Hematopoietic multipotent progenitor cell (in vitro differentiated cells): Measurements from ENCODE around the gene ZNF112. TPM values are rescaled to one million over a fixed set of nuclear protein-coding genes. Genes with fewer than 3 reads are reported as not detected.
"Not testable (repeated sequence)": the region's sequence is repeated elsewhere in the genome, so short reads cannot be mapped to it uniquely, and the experiment has no call there.

Experiments
- DNase-seq, 3 donors: peaks; one replicate each; pipeline ENCODE4 v3.0.0-alpha.2; 2011 to 2015; ENCODE audit warnings: low read depth in 2 of 3, low spot score in 2 of 3
- total RNA-seq: library from RNA; depleted of rRNA; stranded (reverse); fragments of >200 nt; gene quantifications from one replicate; pipeline ENCODE4 v1.2.3, GENCODE V29; 2012

The ZNF112 gene
- 1.1 TPM for total RNA-seq

DNA sequence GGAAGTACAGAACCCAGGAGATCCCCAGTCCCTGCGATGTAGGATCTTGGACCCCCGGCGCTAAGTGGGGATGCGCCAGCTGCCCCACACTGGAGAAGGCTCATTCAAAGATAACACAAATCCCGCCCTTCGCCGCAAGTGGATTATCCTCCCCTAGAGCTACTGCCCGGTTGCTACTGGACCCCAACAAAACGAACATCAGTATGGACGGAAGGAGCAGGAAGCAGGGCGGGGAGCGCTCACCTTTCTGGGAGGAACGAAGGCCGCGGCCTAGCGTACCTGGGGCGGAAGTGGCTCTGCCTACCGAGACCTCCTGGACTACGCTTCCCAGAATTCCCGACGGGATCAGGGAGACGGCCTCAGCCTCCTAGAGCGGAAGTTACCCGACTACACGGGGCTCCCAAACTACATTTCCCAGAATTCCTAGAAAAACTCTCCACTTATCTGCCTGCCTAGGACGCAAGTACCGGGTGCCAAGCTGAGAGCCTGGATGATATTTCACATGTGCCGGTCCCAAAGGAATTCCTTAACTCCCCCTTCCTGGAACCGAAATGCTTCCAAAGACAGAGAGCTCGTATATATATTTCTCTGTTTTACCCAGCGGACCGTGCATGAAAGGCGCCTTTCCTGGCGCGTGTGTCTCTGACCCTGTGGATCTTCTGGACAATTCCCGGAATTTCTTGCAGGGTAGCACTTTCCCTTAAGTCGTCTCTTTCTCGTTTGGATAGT, at the start of gene ZNF112:
Gene ZNF112 (minus strand): TSS at position 298 of the 729 bp plus-strand sequence. CDS start 16,141 bp downstream, outside the sequence.
- DNase-seq = peak in 2 of 3 donors; percentile 65 to 78

DNA sequence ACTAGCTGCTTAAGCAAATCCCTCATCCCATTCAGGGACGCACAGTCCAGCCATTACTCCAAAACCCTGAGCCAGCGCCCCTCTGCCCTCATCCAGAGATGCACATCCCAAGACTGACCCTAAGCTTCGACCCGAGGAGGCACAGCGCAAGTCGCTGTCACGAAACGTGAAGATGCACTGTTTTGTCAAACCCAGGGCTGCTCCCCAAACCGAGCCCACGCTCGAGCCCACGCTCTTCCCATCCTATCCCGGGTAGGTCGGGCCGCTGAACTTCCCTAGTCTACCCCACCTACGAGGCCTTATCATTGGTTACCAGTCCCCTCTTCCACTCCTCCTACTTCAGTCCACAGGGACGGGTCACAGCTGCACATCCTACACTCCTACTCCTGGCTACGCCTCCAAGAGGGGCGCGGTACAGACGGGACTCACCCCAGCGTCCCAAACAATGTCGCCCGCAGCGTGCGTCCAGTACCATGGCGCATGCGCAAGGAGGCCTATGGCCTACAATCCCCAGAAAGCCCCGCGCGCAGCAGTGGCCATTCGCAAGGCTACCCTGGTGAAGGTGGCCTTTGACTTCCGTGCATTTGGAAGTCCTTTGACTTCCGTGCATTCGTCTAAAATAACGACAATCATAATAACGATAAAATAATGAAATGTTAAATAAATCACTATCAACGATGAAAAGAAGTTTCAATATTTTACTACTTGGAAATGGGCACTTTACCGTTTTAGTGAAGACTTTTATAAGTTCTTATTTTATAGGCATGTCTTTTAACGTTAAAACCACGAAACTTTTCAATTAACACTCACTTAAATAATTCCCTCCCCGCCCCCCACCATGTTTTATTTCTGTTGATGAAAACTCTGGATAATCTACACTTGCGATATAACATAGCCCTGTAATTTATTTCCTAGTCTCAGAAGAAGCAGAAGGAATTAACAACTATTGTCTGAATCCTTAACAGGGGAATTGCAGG, 44.9 kb upstream of the ZNF112 start, which contains the start of gene ZNF285:
Gene ZNF285 (minus strand): TSS at position 470 of the 977 bp plus-strand sequence. CDS start 4,395 bp downstream, outside the sequence.
- DNase-seq = peak; percentile 13 to 97 (median 93)

DNA sequence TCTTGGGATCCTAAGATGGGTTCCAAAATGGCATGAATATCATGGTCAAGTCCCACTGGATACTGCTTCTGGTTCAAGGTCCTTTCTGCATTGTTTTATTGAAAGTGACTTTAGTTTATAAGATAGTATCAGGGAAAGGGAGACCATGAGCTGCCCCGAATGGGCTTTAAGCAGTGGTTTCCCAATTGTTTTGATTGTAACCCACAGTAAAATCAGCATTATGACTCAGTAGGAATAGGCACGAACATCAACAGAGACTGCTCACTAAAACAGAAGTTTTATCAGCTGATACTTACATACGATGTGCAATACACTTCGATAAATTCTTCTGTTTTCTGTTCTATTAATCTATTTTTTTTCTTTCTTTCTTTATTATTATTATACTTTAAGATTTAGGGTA, 32.8 kb upstream of the ZNF112 start:
- not testable (repeated sequence) for DNase-seq

DNA sequence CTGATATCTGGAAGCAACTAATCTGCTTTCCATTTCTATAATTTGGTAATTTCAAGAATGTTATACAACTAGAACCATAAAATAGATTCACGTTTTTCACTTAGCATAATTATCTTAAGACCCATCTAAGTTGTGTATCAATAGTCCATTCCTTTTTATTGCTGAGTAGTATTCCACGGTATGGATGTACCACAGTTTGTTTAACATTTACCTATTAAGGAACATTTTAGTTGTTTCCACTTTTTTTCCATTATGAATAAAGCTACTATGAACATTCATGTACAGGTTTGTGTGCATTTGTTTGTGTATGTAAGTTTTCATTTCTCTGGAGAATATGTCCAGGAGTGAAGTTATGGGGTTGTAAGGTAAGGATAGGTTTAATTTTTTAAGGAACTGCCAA, 18.3 kb upstream of the ZNF112 start:
- no peak for DNase-seq

DNA sequence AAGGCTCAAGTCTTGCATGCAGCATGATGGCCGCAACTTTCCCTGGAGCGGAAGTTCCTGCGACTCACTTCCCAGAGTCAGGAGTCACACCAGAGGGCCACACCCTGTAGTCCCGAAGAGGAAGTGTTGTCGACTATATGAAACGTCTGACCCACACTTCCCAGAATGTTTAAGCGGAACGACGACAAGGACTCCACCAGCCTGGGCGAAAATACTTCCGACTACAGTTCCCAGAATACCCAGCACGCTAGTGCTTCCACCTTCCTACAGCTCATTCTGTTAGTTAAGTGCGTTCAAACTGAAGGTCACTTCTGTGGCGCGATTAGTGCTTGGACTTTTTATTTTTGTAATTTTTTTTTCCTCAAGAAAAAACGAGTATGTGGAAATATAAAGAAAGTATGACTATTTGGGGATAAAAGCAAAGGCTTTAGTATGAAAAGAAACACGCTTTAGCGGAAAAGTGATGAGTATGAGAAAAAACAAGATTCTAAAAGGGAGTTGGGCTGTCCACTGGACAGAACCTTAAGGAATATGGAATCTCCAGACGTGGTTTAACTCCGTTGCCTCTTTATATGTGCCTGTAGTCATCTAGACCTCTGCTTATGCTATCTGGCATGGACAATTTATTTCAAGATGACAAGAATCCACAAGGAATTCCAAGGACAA, 15.5 kb upstream of the ZNF112 start:
- no peak for DNase-seq

DNA sequence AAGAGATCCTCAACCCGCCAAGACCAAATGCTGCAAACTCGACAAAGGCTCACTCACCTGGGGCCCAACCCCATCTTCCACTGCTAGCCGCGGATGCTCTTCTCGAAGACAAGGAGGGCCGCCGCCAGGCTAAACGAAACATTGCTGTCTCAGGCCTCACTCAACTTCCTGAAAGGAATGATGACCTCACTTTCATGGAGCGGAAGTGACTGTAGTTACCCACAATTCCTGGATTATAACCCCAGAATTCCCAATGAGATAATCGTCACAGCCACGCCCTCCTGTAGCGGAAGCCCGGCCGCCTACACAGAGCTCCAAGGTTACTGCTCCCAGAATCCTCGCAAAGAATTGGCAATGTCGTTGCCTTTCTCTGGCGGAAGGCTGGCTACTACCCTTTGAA, 10.5 kb upstream of the ZNF112 start:
- no peak for DNase-seq

DNA sequence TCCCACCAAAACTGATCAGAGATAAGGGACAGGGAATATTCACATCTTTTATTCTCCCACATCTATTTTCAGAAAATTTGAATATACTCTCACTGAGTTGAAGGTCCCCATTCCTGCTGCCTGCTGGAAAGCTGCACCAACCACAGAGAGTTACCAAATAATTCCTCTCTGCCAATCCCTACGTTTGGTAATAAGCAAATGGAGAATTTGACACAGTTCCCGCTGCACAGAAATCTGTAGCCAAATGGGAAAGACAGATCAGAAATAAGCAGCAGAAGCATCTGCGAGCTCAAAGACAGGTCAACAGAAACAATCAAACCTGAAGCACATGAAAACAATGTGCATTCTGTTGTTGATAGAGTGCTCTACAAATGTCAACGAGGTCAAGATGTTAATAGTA, 9.9 kb downstream of the ZNF112 start:
- no peak for DNase-seq

DNA sequence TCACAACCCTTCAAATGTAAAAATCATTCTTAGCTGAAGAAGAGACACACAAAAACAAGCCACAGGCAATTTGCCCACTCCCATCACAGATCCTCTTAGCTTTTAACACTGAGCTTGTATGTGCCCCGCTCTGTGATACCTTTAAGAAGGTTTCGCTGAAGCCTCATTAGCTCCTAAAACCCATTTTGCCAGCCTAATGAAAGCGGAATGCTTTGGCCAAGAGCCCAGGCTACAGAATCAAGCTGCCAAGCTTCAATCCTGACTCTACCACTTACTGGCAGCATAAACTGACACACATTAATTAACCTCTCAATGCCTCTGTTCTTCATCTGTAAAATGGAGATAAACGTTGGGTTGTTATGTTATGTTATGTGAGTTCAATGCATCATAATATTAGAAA, 10.5 kb downstream of the ZNF112 start:
- no peak for DNase-seq

DNA sequence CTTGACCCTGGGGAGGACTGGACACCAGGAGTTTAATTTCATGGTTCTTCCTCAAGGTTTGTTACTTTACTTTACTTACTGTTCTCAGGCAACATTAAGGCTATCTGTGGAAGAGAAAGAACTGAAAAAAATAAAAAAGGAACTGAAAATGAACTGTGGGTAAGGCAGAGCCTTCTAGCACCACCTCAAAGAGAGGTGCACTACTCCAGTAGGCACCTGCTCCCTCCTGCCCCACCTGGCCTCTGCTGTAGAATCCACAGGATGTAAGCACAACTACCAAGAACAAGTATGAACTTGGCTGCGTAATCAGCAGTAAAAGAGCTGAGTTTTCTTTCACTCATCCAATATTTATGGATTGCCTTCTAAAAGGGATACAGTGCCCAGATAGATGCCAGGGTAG, 12.2 kb downstream of the ZNF112 start:
- no peak for DNase-seq

DNA sequence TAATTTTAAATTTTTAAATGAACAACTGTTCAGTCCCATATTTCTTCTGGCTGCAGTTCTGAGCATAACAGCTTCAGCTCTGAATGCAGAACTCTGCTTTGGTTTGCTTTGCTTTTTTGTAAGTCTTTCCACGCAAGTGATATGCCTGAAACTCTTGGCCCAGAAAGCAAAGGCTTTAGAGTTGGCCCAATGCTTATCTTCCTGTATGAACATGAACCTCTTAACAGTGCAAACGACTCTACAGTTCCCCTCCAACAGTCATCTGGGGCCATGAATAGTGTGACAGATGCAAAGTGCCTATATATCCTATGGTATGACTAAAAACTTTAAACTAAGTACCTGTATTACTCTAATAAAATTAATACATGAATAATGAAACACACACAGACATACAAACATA, 14.7 kb downstream of the ZNF112 start:
- DNase-seq = no peak

DNA sequence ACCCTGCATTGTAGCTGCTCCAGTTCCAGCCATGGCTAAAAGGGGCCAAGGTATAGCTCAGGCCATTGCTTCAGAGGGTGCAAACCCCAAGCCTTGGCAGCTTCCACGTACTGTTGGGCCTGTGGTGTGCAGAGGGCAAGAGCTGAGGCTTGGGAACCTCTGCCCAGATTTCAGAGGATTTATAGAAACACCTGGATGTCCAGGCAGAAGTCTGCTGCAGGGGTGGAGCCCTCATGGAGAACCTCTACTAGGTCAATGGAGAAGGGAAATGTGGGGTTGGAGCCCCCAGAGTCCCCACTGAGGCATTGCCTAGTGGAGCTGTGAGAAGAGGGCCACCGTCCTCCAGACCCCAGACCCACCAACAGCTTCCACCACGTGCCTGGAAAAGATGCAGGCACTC, 21.8 kb downstream of the ZNF112 start:
- peak in 1 of 3 donors; percentile 12 for DNase-seq

DNA sequence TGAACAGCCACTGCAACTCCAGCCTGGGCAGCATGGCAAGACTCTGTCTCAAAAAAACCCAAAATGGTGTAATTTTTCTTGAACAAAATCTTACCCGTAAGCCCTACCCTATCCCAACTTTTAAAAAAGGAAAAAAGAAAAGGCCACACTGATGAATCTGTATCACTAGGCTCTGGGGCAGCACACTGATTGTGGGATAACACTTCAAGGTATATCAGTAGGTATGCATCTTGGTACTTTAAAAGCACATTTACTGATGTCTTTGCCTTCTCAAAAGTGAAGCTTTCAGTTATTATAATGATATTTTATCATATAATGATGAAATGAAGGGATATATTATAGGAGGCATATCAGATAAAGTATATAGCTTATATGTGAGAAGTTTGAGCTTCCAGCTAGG, 24.3 kb downstream of the ZNF112 start:
- no peak for DNase-seq

DNA sequence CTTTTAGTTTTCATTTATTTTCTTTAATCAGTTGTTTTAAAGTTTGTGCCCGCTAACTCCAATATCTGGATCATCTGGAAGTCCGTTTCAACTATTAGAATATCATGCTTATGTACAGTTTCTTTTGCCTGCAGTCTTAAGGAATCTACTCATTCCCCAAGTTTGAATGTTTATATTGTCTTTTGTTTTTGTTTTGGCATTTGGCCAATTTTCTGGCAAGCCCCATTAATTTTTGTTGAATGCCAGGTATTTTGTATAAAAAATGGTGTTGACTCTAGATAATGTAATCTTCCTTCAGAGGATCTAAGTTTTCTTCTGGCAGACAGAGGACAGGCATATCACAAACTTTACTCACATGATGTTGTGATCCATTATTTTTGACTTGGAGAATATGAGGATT, 40.6 kb downstream of the ZNF112 start:
- DNase-seq = no peak

DNA sequence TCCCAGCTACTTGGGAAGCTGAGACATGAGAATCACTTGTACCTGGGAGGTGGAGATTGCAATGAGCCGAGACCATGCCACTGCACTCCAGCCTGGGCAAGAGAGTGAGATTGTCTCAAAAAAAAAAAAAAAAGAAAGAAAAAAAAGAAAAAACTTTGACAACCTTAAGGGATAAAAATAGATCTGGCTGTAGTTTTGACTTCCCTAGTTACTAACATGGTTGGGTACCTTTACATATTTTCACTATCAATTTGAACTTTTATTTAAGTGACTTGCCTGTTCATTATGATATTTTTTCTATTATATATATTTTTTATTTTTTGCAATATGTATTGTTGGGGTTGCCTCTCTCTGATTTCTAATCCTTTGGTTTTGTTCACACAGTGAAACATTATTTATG, 43.2 kb downstream of the ZNF112 start:
- DNase-seq = no peak

DNA sequence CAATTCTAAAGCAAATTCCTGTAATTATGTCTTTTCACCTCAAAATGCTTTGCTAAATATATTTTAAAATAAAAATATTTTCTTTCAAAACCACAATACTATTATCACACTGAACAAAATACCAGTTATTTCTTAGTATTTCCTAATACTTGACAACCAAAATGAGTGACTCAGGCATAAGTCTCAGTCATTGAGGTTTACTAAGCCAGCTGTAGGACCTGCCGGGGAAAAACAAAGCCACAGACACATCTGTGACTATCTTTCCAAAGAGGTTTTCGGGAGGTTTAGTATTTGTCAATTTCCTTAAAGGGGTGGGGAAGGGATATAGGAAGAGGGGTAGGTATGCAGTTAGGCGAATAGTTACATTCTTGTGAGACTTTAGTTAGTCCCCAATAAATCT, 48.5 kb downstream of the ZNF112 start:
- DNase-seq = no peak

DNA sequence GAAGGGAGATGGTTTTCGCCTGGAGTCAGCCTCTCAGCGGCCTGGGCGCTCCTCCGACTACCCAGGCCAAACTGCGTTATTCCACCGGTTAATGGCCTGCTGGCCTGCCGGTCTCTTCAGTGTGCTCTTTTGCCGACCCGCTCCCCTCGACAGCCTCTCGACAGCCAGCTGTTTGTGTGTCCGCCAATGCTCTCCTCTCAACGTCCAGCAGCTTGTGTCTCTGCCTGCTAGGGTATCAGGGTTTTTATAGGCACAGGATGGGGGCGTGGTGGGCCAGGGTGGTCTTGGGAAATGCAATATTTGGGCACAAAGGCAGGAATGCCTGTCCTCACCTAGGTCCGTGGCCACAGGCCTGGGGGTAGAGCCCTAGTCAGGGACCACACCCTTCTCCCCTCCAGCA, 50.2 kb downstream of the ZNF112 start:
- no peak for DNase-seq

DNA sequence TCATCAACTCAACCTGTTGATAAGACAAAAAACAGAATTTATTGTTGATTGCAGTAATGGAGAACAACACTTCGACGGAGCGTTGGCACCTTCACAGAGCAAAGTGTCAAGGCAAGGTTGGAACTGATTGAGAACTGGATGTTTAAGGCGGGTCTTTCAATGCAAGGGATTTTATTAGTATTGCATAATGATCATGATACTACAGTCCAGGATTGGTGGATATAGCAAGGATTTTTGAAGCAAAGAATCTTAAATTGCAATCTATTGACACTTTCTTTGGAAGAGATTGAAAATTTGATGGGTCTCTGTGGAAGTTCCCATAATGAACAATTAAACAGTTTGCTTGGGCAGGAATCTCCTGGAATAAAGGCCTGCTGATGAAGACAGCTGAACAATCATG, 51.0 kb downstream of the ZNF112 start:
- DNase-seq = no peak

DNA sequence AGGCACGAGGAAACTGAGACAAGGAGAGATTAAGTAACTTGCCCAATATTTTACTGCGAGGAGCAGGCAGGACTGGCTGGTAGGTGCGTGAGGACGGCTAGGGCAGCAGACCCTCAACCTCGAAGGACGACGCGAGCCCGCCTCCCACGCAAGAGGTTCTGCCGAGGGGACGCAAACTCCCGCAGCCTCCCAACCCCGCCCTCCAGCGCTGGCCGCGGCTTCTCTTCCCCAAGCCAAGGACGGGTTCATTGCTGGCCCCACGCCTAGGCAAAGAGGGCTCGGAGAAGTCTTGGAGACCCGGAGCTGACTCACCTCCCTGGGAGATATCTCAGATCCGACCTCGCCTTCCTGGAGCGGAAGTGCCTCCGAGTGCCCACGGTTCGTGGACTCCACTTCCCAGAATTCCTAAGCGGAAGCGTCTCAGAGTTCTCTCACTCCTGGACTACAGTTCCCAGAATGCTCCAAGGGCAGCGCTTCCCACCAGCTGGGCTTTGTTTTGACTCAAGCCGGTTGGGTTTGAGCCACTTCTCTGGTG, 51.8 kb downstream of the ZNF112 start, which contains the start of gene ZNF235:
Gene ZNF235 (minus strand): TSS at position 367 of the 535 bp plus-strand sequence. CDS start 1,621 bp downstream, outside the sequence.
- DNase-seq = peak; percentile 21 to 94 (median 90)

DNA sequence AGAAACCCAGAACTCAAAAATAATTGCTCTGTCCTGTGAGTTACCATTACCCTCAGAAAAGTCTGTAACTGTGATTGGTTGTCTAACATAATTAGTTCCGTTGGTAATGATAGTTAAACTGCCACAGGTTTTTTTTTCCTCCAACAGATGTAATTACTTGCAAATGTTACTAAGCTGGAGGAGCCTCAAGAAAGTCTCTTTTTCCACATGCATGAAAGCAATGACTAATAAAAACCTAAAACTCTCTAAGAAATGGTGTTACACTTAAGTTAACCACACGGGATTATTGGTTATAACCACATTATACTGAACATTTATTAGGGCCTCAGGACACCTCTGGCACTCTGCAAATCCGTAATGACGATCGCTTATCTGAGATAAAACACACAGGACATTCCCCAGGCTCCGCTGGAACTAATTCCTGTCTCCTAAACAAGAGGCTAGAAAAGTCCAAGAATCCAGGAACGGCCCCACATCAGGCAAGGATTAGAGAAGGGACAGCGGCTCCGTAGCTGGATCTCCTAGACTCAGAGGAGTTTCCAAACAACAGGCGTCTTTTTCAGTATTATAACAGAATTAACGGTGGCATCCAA, 52.4 kb downstream of the ZNF112 start:
- DNase-seq = peak in 1 of 3 donors; percentile 1

DNA sequence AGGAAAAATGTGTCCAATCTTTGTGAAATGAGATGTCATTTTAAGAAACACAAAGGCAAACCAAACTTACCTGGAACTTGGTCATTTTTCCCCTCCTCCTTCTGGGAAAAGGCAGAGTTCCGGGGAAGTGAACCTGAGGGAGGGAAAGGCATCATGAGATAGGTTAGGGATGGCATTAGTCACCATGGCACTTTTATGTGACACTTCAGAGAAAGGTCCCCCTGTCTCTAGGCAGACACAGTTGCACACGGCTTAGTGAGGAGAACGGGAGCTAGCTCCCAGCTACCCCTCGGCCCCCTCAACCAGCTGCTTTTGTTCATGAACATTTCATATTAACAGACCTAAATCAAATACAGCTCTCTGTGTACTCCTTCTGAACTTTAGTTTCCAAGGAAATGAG, 53.2 kb downstream of the ZNF112 start:
- DNase-seq = no peak
